Loucy (cell line): ENCODE measurements around the gene TMEM238.

Experiments used
- EZH2phosphoT487 ChIP-seq: fragments of 200-600 bp; IDR thresholded peaks from 2 replicates; pipeline ENCODE4 v1.6.1; 2018; ENCODE audit warnings: antibody characterized with exemption, mild to moderate bottlenecking, moderate library complexity, borderline replicate concordance
- TF ChIP-seq, protein P1 (sequence below): fragments of 200-600 bp; sonication (generic); conservative IDR thresholded peaks from 2 replicates; pipeline ENCODE4 v1.5.1; 2014; ENCODE audit warnings: mild to moderate bottlenecking, antibody characterized with exemption, low read length

DNA sequence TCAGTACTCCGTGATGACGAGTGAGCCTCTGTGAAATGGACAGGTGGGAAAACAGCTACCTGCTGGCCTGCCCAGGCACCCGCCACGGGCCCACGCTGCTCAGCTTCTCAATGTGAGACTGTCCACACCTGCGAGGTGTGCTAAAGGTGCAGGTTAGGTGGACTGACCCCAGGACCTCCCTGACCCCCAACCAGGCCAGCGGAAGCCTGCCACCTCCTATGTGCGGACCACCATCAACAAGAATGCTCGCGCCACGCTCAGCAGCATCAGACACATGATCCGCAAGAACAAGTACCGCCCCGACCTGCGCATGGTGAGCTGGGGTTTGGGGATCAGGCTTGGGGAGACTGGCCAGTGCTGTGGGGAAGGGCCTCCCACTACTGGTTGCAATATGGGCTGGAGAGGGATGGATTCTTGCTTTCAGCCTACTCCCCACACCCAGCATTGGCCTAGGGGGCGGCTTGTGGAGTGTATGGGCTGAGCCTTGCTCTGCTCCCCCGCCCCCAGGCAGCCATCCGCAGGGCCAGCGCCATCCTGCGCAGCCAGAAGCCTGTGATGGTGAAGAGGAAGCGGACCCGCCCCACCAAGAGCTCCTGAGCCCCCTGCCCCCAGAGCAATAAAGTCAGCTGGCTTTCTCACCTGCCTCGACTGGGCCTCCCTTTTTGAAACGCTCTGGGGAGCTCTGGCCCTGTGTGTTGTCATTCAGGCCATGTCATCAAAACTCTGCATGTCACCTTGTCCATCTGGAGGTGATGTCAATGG lies 3.8 kb upstream of the TMEM238 start:
- TF ChIP-seq, protein P1, sequence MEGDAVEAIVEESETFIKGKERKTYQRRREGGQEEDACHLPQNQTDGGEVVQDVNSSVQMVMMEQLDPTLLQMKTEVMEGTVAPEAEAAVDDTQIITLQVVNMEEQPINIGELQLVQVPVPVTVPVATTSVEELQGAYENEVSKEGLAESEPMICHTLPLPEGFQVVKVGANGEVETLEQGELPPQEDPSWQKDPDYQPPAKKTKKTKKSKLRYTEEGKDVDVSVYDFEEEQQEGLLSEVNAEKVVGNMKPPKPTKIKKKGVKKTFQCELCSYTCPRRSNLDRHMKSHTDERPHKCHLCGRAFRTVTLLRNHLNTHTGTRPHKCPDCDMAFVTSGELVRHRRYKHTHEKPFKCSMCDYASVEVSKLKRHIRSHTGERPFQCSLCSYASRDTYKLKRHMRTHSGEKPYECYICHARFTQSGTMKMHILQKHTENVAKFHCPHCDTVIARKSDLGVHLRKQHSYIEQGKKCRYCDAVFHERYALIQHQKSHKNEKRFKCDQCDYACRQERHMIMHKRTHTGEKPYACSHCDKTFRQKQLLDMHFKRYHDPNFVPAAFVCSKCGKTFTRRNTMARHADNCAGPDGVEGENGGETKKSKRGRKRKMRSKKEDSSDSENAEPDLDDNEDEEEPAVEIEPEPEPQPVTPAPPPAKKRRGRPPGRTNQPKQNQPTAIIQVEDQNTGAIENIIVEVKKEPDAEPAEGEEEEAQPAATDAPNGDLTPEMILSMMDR: no peak
- no peak for TF ChIP-seq EZH2phosphoT487
